Measurements from ENCODE around the gene CNTN4. TPM values are rescaled to one million over a fixed set of nuclear protein-coding genes. Genes with fewer than 3 reads are reported as not detected.

The CNTN4 gene
- total RNA-seq, 1 experiment from 2014 or later = 1.6 TPM

- Histone ChIP-seq H4K91ac (ENCODE audit: insufficient read length, low read depth, low read length) (no peak overlapping the region), H2AK5ac (ENCODE audit: insufficient read length, low read length) (no peak overlapping the region), H3K56ac (ENCODE audit: insufficient read length, low read depth, low read length) (no peak overlapping the region), H2AFZ (ENCODE audit: low read length) (no peak overlapping the region), H2BK12ac (ENCODE audit: insufficient read length, low read depth, low read length) (no peak overlapping the region), H2BK5ac (ENCODE audit: insufficient read length, low read length) (no peak overlapping the region), H4K20me1 (ENCODE audit: control insufficient read depth, insufficient read depth, insufficient read length) (no peaks in the 10 kb centered on the region), H3K18ac (ENCODE audit: insufficient read length, low read depth, low read length) (no peak overlapping the region), H2BK120ac (ENCODE audit: low read depth, low read length, poor library complexity, severe bottlenecking) (no peak overlapping the region), H3K23ac (ENCODE audit: insufficient read length, low read depth, low read length) (no peak overlapping the region), H3K9me3 (ENCODE audit: control insufficient read depth, low read depth, low read length) (no peaks in the 10 kb centered on the region), H3K23me2 (ENCODE audit: insufficient read length, low read depth, low read length, poor library complexity, severe bottlenecking) (no peaks in the 10 kb centered on the region), H2BK20ac (ENCODE audit: low read depth, low read length, poor library complexity, severe bottlenecking) (no peak overlapping the region), H3K79me2 (ENCODE audit: insufficient read depth, low read length) (no peaks in the 10 kb centered on the region), H3K4ac (ENCODE audit: low read depth, low read length) (no peak overlapping the region), H3K27me3 (ENCODE audit: insufficient read depth, low read length) (no peaks in the 10 kb centered on the region), H3K14ac (ENCODE audit: insufficient read depth, low read length) (no peak overlapping the region), H3K4me2 (ENCODE audit: insufficient read depth, insufficient read length, low read length) (no peak overlapping the region), H3K27ac (ENCODE audit: insufficient read length, low read depth, low read length) (no peak overlapping the region), H2BK15ac (ENCODE audit: low read depth, low read length) (no peak overlapping the region), H3K9ac (ENCODE audit: extremely low read depth, insufficient read length, low read length) (no peak overlapping the region), H4K5ac (ENCODE audit: insufficient read length, low read depth, low read length) (no peak overlapping the region), H3K79me1 (ENCODE audit: insufficient read depth, low read depth, low read length, poor library complexity, severe bottlenecking) (no peaks in the 10 kb centered on the region), H3T11ph (ENCODE audit: low read length) (no peak overlapping the region), H4K8ac (replicated peaks; ENCODE audit: insufficient read length, low read depth, low read length) (no peak overlapping the region), H3K4me1 (ENCODE audit: insufficient read depth, low read length) (no peaks in the 10 kb centered on the region)
- Mint-ChIP-seq H3K27me3 (ENCODE audit: low read depth) (no peaks in the 10 kb centered on the region), H3K27ac (no peak overlapping the region), H3K9me3 (peaks cover 9 to 13% of the 10 kb centered on the region in 2 experiments; a peak in 4 of 5 replicates), H3K36me3 (ENCODE audit: insufficient read depth in 1 of 3, low read depth in 3 of 3) (peaks cover 2 to 12% (median 5%) of the 10 kb centered on the region in 3 experiments; a peak in 2 of 7 replicates), H3K4me1 (peaks cover 10% of the 10 kb centered on the region in 2 experiments), H3K4me3 (no peak overlapping the region)
- TF ChIP-seq, protein P1, sequence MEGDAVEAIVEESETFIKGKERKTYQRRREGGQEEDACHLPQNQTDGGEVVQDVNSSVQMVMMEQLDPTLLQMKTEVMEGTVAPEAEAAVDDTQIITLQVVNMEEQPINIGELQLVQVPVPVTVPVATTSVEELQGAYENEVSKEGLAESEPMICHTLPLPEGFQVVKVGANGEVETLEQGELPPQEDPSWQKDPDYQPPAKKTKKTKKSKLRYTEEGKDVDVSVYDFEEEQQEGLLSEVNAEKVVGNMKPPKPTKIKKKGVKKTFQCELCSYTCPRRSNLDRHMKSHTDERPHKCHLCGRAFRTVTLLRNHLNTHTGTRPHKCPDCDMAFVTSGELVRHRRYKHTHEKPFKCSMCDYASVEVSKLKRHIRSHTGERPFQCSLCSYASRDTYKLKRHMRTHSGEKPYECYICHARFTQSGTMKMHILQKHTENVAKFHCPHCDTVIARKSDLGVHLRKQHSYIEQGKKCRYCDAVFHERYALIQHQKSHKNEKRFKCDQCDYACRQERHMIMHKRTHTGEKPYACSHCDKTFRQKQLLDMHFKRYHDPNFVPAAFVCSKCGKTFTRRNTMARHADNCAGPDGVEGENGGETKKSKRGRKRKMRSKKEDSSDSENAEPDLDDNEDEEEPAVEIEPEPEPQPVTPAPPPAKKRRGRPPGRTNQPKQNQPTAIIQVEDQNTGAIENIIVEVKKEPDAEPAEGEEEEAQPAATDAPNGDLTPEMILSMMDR (conservative IDR thresholded peaks at IDR 0.05) = no peak
- no peak for DNase-seq
These were observed 516.4 kb downstream of the CNTN4 start for GRCh38 chr3:2615080-2615479.

Measured in H9 (cell line).